Activated T-helper 17 cell treated with anti-CD3 and anti-CD28 coated beads, Interleukin-2, amount 50 U/mL, for 72 hours (primary cell): ENCODE measurements around the gene TUFT1. TPM values are rescaled to one million over a fixed set of nuclear protein-coding genes. Genes with fewer than 3 reads are reported as not detected.

ENCODE experiments used
- ATAC-seq: fragments of 150-1000 bp; cut with Tn5 transposase; replicated peaks from 2 replicates; pipeline ENCODE4 v1.10.0; 2021; ENCODE audit warnings: mild to moderate bottlenecking, moderate library complexity
- H3K27ac Mint-ChIP-seq: one replicate; pipeline ENCODE4 v1.8.0; 2022; ENCODE audit warnings: mixed read lengths
- H3K27me3 Mint-ChIP-seq: one replicate; pipeline ENCODE4 v1.8.0; 2022; ENCODE audit warnings: mixed read lengths
- H3K36me3 Mint-ChIP-seq: one replicate; pipeline ENCODE4 v1.8.0; 2022; ENCODE audit warnings: low read depth, mild to moderate bottlenecking, mixed read lengths
- H3K4me1 Mint-ChIP-seq: one replicate; pipeline ENCODE4 v1.8.0; 2022; ENCODE audit warnings: mixed read lengths
- H3K4me3 Mint-ChIP-seq: one replicate; pipeline ENCODE4 v1.8.0; 2022; ENCODE audit warnings: mild to moderate bottlenecking, mixed read lengths
- H3K9me3 Mint-ChIP-seq: one replicate; pipeline ENCODE4 v1.8.0; 2022; ENCODE audit warnings: mixed read lengths
- total RNA-seq, 2 donors: library from RNA; stranded (reverse); gene quantifications; one replicate each; pipeline ENCODE4 v1.2.3, GENCODE V29; 2022

TUFT1 gene
- total RNA-seq, 2 donors from 2014 or later: 3.7 to 5.8 TPM

GRCh38 chr1:151539321-151540020 is 638 bp upstream of the TUFT1 start:
- ATAC-seq: peak; percentile 59
- H3K27ac Mint-ChIP-seq: peak overlapping the region; percentile 85
- peak overlapping the region; percentile 95 for H3K4me3 Mint-ChIP-seq
- peaks cover 12% of the 10 kb centered on the region for H3K4me1 Mint-ChIP-seq
- H3K27me3 Mint-ChIP-seq: no peaks in the 10 kb centered on the region
- H3K36me3 Mint-ChIP-seq: no peaks in the 10 kb centered on the region
- H3K9me3 Mint-ChIP-seq: no peaks in the 10 kb centered on the region

DNA sequence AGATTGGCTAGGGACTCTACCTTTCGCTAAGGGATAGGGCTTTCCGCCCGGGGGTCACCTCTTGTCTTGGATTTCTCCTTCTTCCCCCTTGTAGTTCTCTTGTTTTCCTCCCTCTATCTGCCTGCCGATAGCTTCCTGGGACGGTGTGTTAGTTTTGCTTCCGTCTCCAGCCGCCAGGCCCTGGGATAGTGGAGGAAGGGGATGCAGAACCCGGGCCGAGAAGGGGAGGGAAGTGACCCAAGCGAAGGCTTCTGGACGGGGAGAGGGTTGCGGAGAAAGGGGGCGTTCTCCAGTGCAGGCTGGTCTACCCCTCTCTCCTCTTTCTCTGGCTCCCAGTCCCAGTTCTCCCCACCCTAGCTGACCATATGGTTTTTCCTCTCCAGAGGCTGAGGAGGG is 871 bp downstream of the TUFT1 start:
- Mint-ChIP-seq H3K36me3 (no peaks in the 10 kb centered on the region), H3K9me3 (no peaks in the 10 kb centered on the region), H3K27me3 (no peaks in the 10 kb centered on the region), H3K27ac (peak overlapping the region; percentile 85), H3K4me1 (peaks cover 12% of the 10 kb centered on the region), H3K4me3 (peak overlapping the region; percentile 95)
- no peak for ATAC-seq

DNA sequence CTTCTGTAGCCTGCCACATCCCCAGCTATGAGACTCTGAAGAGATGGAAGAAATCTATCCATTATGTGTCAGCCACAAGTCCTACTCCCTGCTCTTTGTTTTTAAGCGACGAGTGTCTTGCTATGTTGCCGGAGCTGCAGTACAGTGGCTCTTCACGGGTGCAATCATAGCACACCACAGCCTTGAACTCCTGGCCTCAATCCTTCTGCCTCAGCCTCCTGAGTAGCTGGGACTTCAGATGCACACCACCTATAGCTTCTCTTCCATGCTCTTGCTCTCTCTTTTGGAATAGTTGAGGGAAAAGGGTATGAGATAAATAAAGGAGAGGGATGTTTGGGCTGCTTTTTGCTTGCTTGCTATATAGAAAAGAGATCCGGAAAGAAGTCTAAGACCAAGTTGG is 1.6 kb downstream of the TUFT1 start:
- Mint-ChIP-seq H3K4me1 (peaks cover 12% of the 10 kb centered on the region), H3K27ac (no peak overlapping the region), H3K27me3 (no peaks in the 10 kb centered on the region), H3K36me3 (no peaks in the 10 kb centered on the region), H3K9me3 (no peaks in the 10 kb centered on the region), H3K4me3 (peak overlapping the region; percentile 95)
- ATAC-seq: no peak

DNA sequence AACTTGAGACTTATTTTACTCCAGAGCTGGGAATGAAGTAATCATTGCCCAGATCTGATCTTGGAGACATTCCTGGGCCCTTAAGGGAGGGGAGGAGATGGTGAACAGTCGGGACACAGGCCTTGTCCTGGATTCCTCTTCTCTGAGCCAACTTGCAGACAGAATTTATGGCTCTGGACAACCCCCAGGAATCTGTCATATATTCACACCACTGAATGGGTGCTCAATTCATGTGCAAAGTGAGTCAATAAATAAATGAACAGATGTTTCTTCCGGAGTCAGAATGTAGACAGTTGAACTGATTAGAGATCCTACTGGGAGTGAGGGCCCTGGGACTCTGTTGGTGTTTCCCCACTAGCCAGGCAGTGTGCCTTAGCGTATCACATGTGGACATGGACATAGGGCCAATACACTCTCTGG is 2.6 kb downstream of the TUFT1 start:
- Mint-ChIP-seq H3K36me3 (no peaks in the 10 kb centered on the region), H3K4me3 (no peak overlapping the region), H3K27ac (no peak overlapping the region), H3K9me3 (no peaks in the 10 kb centered on the region), H3K4me1 (peaks cover 18% of the 10 kb centered on the region), H3K27me3 (no peaks in the 10 kb centered on the region)
- no peak for ATAC-seq

- peaks cover 18% of the 10 kb centered on the region for H3K4me1 Mint-ChIP-seq
- no peaks in the 10 kb centered on the region for H3K9me3 Mint-ChIP-seq
- H3K27ac Mint-ChIP-seq: no peak overlapping the region
- no peaks in the 10 kb centered on the region for H3K36me3 Mint-ChIP-seq
- no peak overlapping the region for H3K4me3 Mint-ChIP-seq
- no peak for ATAC-seq
- no peaks in the 10 kb centered on the region for H3K27me3 Mint-ChIP-seq
These were observed 5.4 kb downstream of the TUFT1 start for GRCh38 chr1:151545542-151545941.

- no peaks in the 10 kb centered on the region for H3K9me3 Mint-ChIP-seq
- no peaks in the 10 kb centered on the region for H3K27me3 Mint-ChIP-seq
- H3K36me3 Mint-ChIP-seq: no peaks in the 10 kb centered on the region
- H3K27ac Mint-ChIP-seq: no peak overlapping the region
- no peak for ATAC-seq
- H3K4me1 Mint-ChIP-seq: peaks cover 11% of the 10 kb centered on the region
- no peak overlapping the region for H3K4me3 Mint-ChIP-seq
These were observed 6.2 kb downstream of the TUFT1 start for GRCh38 chr1:151546011-151546925.

DNA sequence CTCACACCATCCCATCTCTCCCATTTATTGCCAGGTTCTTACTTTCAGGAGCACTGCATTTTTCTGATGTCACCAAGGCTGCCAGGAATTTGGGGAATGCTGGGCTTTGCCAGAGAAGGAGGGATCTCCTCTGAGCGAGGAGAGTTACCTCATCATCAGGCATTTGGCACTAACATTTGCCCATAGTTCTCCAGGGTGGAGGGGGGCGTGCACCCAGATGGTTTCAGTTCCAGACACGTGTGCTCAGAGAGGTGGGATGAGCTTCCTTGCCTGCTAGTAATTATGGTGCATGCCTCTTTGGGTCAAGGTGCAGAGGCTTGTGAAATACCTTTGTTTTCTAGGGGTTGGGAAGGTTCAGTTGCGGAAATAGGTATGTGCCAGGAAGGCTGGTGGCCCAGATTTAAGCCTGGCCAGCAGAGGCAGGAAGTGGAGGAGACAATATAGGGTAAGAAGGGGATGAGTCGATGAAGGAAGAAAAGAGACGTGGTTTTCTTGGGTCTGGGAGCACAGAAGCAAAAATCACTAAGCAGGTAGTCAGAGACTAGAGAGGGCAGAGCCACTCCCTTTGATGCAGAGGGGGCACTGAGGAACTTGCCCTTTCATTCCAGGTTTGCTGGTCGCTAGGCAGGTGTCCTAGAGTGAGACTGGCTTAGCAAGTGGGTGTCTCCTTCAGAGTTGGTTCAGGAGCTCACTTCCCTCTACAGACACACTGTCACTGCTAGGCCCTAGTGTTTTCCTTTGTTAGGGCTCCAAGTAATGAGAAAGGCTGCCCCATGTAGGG is 7.2 kb downstream of the TUFT1 start:
- peak; percentile 47 for ATAC-seq

GRCh38 chr1:151547900-151548230 is 7.8 kb downstream of the TUFT1 start:
- ATAC-seq: no peak
- H3K9me3 Mint-ChIP-seq: no peaks in the 10 kb centered on the region
- H3K36me3 Mint-ChIP-seq: no peaks in the 10 kb centered on the region
- H3K27me3 Mint-ChIP-seq: no peaks in the 10 kb centered on the region
- no peak overlapping the region for H3K4me3 Mint-ChIP-seq
- peak overlapping the region; percentile 5 for H3K27ac Mint-ChIP-seq
- H3K4me1 Mint-ChIP-seq: peaks cover 7% of the 10 kb centered on the region

More for the DNA sequence above, 7.2 kb downstream of the TUFT1 start:
- H3K9me3 Mint-ChIP-seq: no peaks in the 10 kb centered on the region
- no peaks in the 10 kb centered on the region for H3K36me3 Mint-ChIP-seq
- peak overlapping the region; percentile 15 for H3K4me3 Mint-ChIP-seq
- peak overlapping the region; percentile 5 for H3K27ac Mint-ChIP-seq
- no peaks in the 10 kb centered on the region for H3K27me3 Mint-ChIP-seq
- peaks cover 7% of the 10 kb centered on the region for H3K4me1 Mint-ChIP-seq

DNA sequence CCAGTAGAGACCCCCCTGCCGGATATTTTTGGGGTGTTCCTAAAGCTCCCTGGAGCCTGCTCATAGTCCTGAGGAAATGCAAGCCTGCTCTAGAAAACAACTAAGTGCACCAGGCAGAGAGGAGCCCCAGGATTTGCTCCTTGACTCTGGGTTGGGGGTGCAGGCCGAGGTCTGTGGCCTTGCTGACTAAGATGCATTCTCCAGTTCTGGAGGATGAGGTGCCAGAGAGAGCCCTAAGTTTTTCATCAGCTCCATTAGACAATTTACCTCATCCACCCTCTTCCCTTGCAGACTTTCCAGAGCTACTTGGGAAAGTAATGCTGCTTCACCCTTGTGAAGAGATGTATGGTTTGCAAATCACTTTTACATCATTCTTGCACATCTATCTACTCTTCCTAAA is 9.1 kb downstream of the TUFT1 start:
- no peak for ATAC-seq
- Mint-ChIP-seq H3K27ac (no peak overlapping the region), H3K4me1 (peaks cover 7% of the 10 kb centered on the region), H3K27me3 (no peaks in the 10 kb centered on the region), H3K36me3 (no peaks in the 10 kb centered on the region), H3K9me3 (no peaks in the 10 kb centered on the region), H3K4me3 (no peak overlapping the region)

- no peaks in the 10 kb centered on the region for H3K9me3 Mint-ChIP-seq
- H3K27me3 Mint-ChIP-seq: no peaks in the 10 kb centered on the region
- H3K36me3 Mint-ChIP-seq: no peaks in the 10 kb centered on the region
- H3K27ac Mint-ChIP-seq: no peak overlapping the region
- no peak overlapping the region for H3K4me3 Mint-ChIP-seq
- ATAC-seq: no peak
- no peaks in the 10 kb centered on the region for H3K4me1 Mint-ChIP-seq
These were observed 13.6 kb downstream of the TUFT1 start for GRCh38 chr1:151553659-151554058.

DNA sequence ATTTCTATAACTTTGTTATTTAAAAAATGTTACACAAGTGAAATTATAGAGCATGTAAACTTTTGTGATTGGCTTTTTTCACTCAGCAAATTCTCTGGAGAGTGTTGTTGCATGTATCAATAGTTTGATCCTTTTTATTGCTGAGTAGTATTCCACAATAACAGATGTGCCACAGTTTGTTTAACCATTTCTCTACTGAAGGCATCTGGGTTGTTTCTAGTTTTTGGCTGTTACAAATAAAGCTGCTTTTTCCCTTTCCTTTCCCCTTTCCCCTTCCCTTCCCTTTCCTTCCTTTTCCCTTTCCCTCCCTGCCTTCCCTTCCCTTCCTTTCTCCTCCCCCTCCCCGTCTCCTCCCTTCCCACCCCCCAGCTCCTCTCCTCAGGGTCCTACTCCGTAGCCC is 15.9 kb downstream of the TUFT1 start:
- Mint-ChIP-seq H3K4me3 (no peak overlapping the region), H3K36me3 (no peaks in the 10 kb centered on the region), H3K9me3 (no peaks in the 10 kb centered on the region), H3K27me3 (no peaks in the 10 kb centered on the region), H3K4me1 (no peaks in the 10 kb centered on the region), H3K27ac (no peak overlapping the region)
- no peak for ATAC-seq

- H3K27me3 Mint-ChIP-seq: no peaks in the 10 kb centered on the region
- no peak overlapping the region for H3K4me3 Mint-ChIP-seq
- H3K27ac Mint-ChIP-seq: no peak overlapping the region
- no peaks in the 10 kb centered on the region for H3K4me1 Mint-ChIP-seq
- ATAC-seq: no peak
- H3K9me3 Mint-ChIP-seq: no peaks in the 10 kb centered on the region
- peaks cover 11% of the 10 kb centered on the region for H3K36me3 Mint-ChIP-seq
These were observed 22.6 kb downstream of the TUFT1 start for GRCh38 chr1:151562661-151563060.

DNA sequence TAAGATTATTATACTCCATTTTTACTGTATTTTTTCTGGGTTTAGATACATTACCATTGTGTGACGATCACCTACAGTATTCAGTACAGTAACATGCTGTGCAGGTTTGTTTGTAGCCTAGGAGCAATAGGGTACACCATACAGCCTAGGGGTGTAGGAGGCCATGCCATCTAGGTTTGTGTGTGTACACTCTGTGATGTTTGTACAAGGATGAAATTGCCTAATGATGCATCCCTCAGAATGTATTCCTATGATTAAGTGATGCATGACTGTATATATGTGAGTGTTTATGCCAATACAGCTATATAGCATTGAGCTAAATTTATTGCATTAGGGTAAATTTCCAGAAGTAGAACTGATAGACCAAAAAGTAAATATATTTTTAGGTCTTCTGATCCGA is 23.3 kb downstream of the TUFT1 start:
- ATAC-seq: no peak
- Mint-ChIP-seq H3K9me3 (no peaks in the 10 kb centered on the region), H3K27me3 (no peaks in the 10 kb centered on the region), H3K4me1 (no peaks in the 10 kb centered on the region), H3K27ac (no peak overlapping the region), H3K36me3 (peaks cover 11% of the 10 kb centered on the region), H3K4me3 (no peak overlapping the region)

DNA sequence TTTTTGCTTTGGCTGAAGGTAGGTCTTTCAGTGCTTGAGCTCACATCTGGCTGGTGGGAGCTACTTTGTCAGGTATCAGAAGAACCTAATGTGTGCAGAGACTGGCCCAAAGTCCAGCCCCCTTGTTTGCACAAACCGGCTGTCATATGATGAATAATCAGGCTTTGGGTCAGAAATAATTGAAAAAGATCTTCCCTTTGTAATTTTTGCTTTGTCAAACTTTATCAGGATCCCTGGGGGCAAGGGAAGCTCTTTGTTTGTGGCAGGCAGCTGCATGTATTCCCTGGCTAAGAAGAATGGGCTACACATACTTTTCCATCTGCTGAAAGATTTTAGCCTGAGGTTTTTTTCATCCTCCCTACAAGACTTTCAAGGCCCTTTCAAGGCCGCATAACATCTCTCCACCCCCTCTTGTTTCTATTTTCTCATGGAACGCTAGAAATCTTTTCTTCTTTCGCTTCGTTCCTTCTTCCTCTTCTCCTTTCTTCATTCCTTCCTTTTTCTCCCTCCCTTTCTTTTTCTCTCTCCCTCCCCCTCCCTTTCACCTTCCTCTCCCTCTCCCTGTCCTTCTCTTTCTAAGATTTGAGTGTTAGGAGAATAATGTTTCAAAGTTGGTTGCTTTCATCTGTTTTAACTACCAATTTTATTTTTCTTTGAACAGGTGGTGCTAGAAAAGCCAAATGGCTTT is 25.5 kb downstream of the TUFT1 start:
- no peaks in the 10 kb centered on the region for H3K4me1 Mint-ChIP-seq
- H3K27me3 Mint-ChIP-seq: no peaks in the 10 kb centered on the region
- peaks cover 11% of the 10 kb centered on the region for H3K36me3 Mint-ChIP-seq
- H3K27ac Mint-ChIP-seq: no peak overlapping the region
- no peak overlapping the region for H3K4me3 Mint-ChIP-seq
- no peaks in the 10 kb centered on the region for H3K9me3 Mint-ChIP-seq
- no peak for ATAC-seq
